Fibroblast of skin of right biceps (primary cell): ENCODE data around the gene TBC1D16.
"Not testable (repeated sequence)": the region's sequence is repeated elsewhere in the genome, so short reads cannot be mapped to it uniquely, and the experiment has no call there.

ENCODE experiments used
- DNase-seq: peaks from one replicate; pipeline ENCODE4 v3.0.0-alpha.2; 2013

TBC1D16 gene

GRCh38 chr17:80002690-80003490 is 32.8 kb downstream of the TBC1D16 start:
- no peak for DNase-seq

GRCh38 chr17:80002070-80002641 is 33.5 kb downstream of the TBC1D16 start:
- DNase-seq = no peak

DNA sequence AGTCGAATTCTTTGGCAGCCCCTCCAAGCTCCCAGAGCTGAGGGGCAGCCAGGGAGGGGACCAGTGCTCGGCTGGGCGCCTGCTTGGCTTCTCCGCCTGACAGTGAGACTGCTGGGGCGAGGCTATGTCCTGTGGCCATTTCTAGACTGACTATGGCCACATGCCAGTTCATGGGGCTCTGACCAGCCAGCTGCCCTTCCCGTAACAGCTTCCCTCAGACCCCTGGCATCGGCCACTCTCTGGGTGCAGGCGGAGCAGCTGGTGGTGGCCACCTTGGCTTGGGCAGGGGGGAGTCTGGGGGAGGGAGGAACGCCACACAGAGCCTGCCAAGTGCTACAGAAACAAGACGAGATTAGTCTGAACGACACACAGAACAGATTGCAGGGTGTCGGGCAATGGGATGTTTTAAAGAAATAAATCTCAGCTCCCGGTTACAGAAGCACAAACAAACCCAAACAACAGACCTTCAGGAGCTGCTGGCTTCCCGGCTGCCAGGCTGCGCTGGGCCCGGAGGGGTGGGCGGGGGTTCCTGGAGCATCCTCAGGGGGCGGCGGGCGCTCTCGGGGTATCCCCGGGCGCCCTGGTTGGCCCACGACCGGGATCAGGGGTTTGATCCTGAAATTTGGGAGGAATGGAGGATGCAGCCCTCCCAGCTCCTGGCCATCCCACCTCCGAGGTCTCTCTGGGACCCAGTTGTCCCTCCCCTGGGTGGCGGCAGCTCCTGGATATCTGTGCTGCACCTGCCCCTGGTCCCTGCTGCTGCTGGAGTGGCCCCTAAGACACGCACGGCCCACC is 34.5 kb downstream of the TBC1D16 start:
- no peak for DNase-seq

DNA sequence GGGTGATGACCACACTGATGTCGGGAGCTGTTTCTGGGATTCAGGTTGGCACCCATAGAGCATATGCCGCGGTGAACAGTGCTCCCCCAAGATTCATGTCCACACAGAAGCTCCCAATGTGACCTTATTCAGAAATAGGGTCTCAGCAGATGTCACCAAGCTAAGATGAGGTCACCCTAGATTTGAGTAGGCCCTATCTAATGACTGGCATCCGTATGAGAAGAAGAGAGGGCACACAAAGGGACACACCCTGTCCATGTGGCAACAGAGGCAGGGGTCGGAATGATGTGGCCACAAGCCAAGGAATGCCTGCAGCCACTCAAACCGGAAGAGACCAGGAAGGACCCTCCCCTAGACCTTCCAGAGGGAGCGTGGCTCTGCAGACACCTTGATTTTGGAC is 35.5 kb downstream of the TBC1D16 start:
- DNase-seq = no peak

- DNase-seq = no peak
Observed at GRCh38 chr17:79997011-79997660, 38.5 kb downstream of the TBC1D16 start.

GRCh38 chr17:79996291-79996690 is 39.4 kb downstream of the TBC1D16 start:
- no peak for DNase-seq

- DNase-seq = no peak
Observed at GRCh38 chr17:79995696-79996095, 40.0 kb downstream of the TBC1D16 start.

GRCh38 chr17:79994602-79995001 is 41.1 kb downstream of the TBC1D16 start:
- DNase-seq = no peak

DNA sequence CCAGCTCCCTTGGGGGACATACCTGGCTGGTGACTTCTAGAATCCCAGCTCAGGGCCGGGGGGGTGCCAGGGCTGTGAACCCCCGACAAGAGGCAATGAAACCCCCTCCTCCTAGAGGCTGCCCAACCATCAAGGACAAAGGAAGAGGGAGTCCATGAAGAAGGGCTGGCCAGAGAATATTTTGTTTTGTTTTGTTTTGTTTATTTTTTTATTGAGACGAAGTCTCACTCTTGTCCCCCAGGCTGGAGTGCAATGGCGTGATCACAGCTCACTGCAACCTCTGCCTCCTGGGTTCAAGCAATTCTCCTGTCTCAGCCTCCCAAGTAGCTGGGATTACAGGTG is 41.5 kb downstream of the TBC1D16 start:
- DNase-seq = not testable (repeated sequence)

DNA sequence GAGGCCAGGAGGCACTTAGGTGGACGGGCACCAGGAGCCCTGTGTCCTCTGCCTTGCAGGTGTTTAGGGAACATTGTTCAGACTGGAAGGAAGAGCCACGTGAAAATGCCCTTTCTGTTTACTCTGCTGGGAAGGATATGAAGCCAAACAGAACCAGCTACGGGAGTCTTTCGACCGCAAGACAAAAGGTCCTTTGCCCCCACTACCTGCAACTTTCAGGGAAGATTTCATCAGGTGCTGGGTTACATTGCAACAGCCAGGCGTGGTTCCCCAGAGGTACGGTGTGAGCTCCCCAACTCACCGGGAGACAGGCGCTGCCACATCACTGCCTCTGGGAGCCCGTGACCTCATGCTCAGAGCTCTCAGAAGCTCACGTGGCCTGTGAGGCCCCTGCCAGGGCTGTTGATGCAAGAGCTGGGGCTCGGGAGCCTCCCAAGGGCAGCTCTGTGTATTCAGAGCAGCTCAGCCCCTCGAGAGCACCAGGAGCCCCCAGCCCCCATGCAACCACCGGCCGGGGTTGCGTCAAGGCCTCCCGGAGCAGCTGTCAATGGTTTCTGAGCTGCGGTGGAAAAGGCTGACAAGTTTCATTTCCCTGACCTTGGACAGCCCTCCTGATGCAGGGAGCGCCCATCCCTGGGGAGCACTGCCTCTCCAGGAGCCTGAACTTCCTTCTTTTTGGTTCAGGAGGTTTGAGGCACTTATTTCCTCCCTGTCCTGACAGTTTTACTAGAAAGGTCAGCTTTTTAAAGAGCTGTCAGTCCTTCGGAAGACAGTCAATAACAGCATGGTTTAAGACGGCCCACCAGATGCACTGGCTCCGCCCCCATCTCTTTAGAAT is 42.1 kb downstream of the TBC1D16 start:
- peak; percentile 95 for DNase-seq

- no peak for DNase-seq
Observed at GRCh38 chr17:79992649-79993389, 42.9 kb downstream of the TBC1D16 start.

DNA sequence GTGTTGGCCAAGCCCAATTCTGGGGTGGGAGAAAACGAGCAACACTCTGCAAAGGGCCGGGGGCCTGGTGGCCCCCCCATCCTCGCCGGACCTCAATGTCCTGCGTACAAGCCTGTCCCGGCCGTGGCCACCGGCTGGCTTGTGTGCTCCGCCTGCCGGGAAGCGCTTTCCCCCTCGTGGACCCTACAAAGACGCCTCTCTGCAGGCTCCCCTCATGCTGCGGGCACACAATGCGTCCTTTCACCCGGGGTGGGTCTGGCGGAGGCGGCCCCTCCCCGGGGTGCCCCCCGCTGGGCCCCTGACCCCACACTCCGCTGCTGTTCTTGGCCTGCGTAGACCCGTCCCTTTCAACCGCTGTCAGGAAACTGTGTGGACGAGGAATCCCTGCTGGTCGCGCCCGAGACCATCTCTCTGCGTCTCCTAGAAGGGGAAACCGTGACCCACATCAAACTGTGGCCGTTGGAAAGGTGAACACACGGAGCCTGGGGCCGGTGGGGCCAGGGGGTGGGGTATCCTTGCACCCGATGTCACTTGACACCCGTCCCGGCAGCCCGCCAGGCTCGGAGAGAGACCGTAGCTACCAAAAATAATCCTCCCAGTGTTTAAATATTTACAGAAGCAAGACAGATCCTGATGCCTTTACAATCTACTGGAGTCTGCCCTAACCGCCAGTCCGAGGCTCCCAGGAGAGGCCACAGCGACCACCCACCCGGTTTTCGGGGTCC is 43.6 kb downstream of the TBC1D16 start:
- DNase-seq = peak; percentile 43

DNA sequence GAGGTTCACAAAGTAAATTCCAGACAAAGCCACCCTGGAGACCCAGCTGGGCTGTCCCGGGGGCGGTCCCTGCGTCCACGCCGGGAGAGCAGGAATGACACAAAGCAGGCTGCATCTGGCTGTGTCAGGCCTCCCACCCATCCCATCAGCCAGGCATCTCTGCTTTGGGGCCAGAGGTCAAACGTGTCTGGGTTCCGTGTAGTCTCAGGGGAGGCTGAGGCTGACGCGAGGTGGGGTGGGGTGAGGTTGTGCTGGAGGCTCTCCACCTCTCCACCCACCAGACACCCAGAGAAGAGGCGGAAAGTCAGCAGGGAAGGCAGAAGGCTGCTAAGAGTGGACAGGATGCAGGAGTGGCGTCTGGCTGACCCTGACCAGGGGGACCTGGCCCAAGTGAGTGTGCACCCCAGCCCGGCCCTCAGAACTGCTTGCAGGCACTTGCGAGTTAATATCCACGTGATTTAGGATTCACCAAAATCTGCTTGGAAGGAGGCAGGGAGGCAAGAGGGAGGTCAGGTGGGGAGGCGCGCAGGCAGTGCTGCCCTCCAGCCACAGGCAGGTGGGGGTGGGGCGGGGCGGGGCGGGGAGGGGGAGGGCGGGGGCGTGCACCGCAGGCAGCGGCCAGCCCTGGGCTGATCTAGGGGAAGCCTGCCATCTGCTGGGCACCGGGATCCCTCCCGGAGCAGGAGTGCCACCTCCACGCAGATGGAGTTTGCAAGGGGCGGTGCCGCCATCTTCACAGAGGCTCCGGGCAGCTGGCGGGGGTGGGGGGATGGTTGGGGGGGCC is 44.3 kb downstream of the TBC1D16 start:
- DNase-seq = peak; percentile 79

DNA sequence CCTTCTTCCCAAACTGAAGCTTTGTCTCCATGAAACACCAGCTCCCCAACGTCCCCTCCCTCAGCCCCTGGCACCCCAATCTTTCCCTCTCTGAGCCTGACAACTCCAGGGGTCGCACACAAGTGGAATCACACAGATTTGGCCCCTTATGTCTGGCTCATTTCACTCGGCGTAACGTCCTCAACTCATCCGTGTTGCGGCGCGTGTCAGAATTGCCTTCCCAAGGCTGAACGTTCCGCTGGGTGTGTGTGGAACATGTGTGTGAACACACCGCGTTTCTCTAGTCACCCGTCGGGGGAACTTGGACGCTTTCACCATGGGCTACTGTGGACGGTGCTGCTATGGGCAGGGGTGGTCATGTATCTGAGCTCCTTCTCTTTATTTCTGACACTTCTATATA is 45.0 kb downstream of the TBC1D16 start:
- no peak for DNase-seq

DNA sequence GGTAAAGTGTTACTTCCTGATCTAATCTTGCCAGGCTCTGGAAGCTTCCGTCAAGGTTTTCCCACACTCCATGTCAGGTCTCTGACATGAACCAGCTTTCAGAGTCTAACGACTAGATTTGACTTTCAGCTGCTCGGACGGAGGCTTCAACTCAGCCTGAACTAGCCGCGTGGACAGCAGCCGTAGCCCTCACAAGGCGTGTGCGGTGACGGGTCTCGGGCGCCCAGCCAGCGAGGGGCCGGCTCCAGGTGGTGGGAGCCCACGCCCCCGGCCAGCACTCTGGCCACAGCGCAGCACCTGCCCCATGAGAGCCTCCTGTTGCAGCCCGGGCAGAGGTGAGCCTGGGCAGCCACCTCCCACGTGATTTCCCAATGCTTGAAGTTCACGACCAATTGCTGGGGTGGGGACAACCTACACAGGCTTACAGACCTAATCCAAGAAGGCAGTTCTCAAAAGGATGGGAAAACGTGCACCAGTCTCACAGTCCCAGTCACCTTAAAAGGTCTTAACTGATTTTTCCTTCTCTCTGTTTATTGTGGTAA is 45.5 kb downstream of the TBC1D16 start:
- no peak for DNase-seq

- no peak for DNase-seq
Observed at GRCh38 chr17:79989106-79989835, 46.4 kb downstream of the TBC1D16 start.

- peak; percentile 59 for DNase-seq
Observed at GRCh38 chr17:79988185-79988971, 47.3 kb downstream of the TBC1D16 start.

DNA sequence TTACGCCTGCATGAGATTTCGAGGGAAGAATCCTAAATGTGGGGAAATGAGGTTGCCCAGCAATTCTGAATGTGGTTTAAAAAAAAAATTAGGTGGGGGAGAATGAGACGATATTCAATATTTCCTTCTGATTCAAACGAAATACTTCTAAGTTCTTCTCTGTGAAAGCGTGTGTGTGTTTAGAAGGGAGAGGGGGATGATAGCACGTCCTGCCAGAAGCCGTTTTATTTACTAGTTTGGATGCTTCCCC is 47.8 kb downstream of the TBC1D16 start:
- no peak for DNase-seq
